GM21390 (cell line): ENCODE results near the gene RCHY1.
"Not testable (repeated sequence)": the region's sequence is repeated elsewhere in the genome, so short reads cannot be mapped to it uniquely, and the experiment has no call there.

Experiments used
- ATAC-seq: cut with Tn5 transposase; IDR thresholded peaks from one replicate; pipeline ENCODE4 v1.9.1; 2021; ENCODE audit not compliant: unreplicated experiment

RCHY1 gene

DNA sequence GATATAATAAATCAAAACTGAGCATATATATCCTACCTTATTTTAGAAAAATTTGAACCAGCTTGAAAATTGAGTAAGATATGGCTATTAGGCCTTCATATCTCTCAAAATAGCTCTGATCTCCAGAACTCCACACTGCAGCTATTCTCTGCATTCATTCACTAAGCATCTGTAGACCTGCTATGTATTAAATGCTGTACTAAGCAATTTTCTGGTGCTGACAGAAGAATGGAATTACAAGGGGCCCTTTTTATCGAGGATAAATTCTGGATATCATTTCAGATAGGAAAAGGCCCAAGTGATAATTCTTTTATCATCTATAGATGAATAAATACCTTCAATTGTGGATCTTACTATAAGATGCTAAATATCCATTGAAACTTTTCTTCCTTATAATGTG lies 1.9 kb upstream of the RCHY1 start:
- ATAC-seq = no peak

DNA sequence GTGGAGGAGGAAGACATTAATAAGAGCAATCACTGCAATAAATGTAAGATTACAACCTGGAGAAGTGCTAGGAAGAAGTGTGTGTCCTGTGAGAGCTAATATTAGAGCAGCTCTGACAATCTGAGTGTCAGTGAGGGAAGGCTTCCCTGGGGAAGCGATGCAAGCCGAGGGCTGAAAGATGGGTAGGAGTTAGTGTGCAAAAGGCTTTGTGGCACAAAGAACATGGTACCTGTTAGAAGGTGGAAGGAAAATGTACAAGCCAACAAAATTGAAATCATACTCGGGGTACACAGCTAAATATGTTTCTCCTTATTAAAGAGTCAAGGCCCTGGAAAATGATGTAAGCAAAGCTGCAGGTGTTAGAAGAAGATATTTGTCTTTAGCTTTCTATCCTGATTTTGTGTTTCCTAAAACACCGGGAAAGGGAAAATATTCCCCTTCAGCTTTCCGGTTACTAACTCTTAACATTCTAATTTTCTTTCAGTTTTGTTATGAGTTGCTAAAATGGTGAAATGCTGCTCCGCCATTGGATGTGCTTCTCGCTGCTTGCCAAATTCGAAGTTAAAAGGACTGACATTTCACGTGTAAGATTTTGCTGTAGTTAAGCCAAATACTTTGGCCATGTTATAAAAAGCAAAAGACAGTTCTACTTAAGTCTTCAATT lies 878 bp upstream of the RCHY1 start:
- peak; percentile 3 for ATAC-seq

DNA sequence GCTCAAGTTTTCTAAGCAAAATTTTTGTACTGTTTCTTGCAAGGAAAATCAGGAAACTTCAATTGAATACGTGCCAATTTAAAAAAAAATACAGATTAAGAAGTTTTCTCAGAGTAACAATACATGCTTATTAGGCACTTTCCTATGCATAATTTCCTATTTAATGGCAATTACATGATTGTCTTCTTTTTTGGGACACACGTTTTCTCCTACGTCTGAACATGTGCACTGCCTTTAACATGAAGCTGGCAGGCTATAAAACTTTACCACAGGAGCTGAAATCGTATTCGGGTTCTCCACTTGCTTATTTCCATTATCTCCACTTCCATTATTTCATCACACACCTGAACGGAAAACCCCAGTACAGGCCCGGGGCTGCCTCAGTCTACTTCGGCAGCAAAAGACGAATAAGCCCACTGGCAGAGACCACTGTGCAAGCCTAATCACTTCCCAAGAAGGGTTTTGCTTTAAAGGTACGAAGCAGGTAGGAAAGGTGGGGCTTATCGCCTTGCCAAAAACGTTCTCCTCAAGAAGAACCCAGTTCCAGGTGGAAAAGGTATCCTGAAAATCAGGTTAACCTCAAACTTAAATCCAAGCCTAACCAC lies 575 bp downstream of the RCHY1 start:
- no peak for ATAC-seq

- ATAC-seq = no peak
These were observed 1.6 kb downstream of the RCHY1 start for GRCh38 chr4:75512386-75513211.

DNA sequence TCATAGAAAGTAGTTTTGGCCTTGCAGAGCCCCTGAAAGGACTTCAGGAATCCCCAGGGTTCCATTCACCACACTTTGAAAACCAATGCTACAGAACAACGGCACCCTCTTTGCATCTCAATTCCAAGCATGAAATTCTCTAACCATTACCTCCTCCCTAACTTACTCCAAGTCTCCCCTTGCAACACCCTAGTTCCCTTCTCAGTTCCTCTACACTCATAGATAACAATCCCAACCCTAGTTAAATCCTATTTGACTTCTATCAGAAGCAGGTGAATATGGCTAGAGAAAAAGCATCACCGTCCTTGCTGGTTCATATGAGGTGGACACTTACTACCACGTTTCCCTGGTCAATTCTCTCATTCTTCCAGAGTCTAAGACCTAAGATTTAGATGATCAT lies 2.4 kb downstream of the RCHY1 start:
- no peak for ATAC-seq

- ATAC-seq = not testable (repeated sequence)
These were observed 4.6 kb downstream of the RCHY1 start for GRCh38 chr4:75509592-75509991.

- ATAC-seq = no peak
These were observed 8.6 kb downstream of the RCHY1 start for GRCh38 chr4:75505630-75506029.

DNA sequence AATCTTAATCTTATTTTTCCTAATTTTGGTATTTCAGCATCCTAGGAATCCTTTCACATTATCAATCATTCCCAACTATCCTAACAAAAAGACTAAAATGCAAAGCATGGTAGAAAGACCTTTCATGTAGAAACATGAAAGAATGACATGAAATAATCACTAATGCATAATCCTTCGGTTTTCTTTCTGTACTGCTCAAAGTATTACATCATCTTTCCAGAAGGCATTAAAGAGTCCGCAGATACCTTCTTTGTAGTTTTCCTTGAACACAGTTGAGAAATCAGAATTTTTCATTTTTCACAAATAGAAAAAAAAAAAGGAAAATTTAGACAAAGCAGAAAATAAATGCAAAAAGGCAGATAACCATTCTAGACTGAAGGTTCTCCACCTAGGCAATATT lies 11.5 kb downstream of the RCHY1 start:
- ATAC-seq = no peak

- ATAC-seq = no peak
These were observed 14.3 kb downstream of the RCHY1 start for GRCh38 chr4:75499900-75500299.

- no peak for ATAC-seq
These were observed 16.2 kb downstream of the RCHY1 start for GRCh38 chr4:75498041-75498440.

- no peak for ATAC-seq
These were observed 17.1 kb downstream of the RCHY1 start for GRCh38 chr4:75497133-75497532.

DNA sequence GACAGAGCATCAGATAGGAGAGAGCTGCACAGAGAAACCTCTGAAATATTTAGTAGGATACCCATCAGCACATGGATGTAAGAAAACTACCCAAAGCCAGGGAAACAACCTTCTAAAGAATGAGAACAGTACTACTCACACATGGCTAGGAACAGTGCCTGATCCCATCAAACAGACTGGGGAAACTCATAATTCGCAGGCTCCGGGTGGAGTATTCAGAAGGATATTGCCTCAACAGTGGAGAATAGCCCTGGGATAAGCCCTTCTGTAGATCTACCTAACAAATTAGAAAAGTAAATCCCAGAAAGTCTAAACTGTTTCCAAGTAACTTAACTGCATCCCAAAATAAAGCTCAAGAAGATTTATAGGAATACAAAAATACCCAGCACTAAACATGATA lies 17.8 kb downstream of the RCHY1 start:
- ATAC-seq = no peak

DNA sequence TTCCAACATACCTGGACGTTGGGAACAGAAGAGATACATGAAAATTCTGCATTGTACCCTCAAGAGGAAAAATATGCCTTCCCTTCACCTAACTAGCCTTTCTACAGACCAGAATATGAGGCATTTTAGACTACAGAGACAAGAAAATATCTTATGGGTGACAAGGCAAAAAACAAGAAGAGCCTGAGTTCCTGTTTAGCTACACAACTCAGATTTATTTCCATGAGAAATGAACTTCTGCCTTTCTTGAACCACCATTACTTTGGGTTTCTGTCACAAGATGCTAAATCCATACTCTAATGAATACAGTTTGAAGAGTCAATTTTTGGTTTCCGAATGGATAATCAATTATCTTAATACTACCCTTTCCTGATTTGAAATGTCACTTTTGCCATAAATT lies 18.7 kb downstream of the RCHY1 start:
- ATAC-seq = no peak

DNA sequence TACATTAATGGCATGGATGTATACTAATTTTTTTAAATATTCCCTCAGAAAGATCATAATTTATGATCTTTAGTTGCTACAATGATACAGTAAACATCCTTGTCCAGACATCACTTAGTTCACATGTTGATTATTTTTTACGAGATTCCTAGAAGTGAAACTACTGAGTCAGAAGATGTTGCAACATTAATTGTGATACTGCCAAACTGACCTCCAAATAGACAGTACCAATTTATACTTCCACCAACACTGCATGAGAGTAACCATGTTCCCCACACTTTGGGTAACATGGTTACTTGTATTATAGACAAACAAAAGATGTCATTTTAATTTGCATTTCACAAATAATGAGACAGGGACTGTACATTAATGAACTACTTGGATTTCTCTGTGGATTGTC lies 19.6 kb downstream of the RCHY1 start:
- ATAC-seq = no peak

GRCh38 chr4:75490155-75490554 lies 24.0 kb downstream of the RCHY1 start:
- no peak for ATAC-seq

DNA sequence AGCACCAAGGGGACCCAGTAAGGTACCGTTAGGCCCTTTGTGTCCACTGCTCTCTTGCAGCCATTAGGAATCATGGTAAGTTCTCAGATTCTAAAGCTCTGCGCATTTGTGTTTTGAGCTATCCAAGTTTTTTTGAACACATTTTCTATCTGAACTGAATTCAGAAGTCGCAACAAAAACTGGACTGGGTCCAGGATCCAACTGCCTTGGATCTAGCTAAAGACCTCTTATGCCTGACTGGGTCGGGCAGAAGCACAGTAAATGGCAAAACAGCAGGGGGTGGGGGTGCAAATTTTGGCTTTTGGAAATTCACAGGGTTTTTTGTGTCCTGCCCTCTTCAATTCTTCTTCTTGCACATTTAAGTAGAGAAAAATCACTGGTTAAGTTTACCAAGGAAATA lies 30.0 kb downstream of the RCHY1 start:
- ATAC-seq = no peak

DNA sequence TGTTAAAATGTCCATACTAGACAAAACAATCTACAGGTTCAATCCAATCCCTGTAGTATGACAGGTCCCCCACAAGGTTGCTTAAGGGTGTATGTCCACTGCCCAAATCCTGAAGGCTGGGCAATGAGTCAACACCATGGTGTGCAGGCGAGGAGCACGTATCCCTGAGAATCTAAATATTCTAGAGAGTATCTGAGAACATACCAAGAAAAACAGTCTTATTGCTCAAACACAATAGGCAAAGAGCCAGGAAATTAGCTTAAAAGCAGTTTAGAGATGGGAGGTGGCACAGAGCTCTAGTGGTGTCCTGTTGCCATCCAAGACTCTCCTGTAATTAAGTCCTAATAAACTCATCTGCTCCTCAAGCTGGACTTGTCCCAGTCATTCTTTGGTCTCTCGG lies 37.0 kb downstream of the RCHY1 start:
- no peak for ATAC-seq

DNA sequence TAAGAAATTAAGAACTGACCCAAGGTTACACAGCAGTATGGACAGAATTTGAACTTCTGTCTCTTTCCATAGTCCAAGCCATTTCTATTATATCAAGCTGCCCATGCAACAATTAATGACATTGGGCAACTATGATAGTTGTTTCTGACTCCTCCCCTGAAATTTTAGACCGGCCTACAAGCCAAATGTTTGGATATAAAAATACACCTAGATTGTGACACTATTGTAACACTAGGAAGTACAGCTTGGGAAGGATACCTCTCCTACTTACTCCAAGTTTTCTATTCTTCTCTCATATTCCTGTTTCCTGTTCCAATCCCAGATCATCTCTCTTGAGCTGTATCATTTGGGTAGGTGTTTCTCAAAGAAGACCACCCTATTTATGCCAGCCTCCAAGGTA lies 43.5 kb downstream of the RCHY1 start:
- no peak for ATAC-seq

DNA sequence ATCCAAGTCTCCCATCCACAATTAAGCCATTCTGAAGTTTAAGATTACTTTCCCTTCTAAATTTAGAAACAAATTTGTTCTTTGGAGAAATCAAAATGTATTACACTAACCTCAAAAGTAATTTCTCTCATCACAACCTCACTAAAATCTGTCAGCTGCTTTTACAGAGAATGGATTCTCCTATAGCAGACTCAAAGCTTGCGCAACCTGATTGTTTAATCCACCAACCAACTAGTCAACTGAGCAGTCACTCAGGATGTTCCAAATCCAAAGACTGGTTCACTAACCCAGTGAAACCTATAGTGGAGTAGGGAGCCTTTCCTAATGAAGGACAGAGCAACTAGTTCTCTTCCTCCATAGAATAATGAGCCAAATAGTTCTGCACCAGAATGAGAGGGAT lies 44.3 kb downstream of the RCHY1 start:
- ATAC-seq = no peak

DNA sequence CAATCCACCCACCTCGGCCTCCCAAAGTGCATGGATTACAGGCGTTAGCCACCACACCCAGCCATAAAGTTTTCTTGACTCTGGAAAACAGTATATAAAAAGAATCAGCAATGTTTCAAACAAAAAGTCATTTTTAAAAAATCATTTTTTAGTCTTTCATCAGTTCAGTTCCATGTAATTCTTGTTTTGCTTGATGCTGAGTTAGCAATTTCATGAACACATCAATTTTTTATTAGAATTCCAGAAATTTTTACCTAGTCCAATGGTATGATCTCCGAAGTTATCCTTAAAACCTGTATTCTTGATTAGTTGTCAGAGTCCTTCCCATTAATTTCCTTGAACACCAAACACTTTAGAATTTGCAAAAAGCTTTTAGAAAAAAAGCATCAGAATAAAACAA lies 56.8 kb downstream of the RCHY1 start:
- ATAC-seq = no peak

- ATAC-seq = no peak
These were observed 80.1 kb downstream of the RCHY1 start for GRCh38 chr4:75434105-75434504.

DNA sequence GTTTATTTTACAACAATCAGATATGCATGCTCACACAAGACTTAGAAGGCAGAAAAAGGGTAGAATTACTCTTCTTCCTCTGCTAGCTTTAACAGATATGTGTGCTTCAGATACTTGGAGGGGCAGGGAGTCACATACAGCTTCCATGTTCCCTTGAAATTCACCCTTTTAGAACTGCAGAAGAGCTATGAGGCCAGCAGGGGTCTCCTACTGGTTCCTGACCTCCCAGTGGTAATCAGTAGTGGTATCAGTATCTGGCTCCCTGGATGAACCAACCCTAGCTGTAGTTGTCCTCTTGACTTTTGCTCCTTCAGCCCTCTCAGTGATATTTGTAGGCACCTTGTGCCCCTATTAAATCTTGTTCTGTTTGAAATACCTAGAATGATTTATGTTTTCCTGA lies 81.5 kb downstream of the RCHY1 start:
- ATAC-seq = no peak
